Fibroblast of lung (primary cell): ENCODE data around the gene SPATA33.

ENCODE experiments used
- CTCF ChIP-seq, 2 donors: IDR thresholded peaks in 1 of 2; conservative IDR thresholded peaks in 1 of 2; 1 replicate in 1 of 2; 2 replicates in 1 of 2; pipeline ENCODE4 v1.5.1; 2011 to 2012; ENCODE audit warnings: low read length in 2 of 2, control low read depth in 1 of 2, inconsistent platforms in 1 of 2, low read depth in 1 of 2, mild to moderate bottlenecking in 1 of 2
- EZH2 ChIP-seq: IDR thresholded peaks from 2 replicates; pipeline ENCODE4 v1.5.1; 2012; ENCODE audit warnings: low read length, control low read depth, mild to moderate bottlenecking; ENCODE audit errors: missing control alignments

- TF ChIP-seq CTCF (conservative IDR thresholded peaks at IDR 0.05 in 1 of 2, IDR thresholded peaks at IDR 0.05 in 1 of 2; ENCODE audit: low read depth in 1 of 2, low read length in 2 of 2) (no peak), EZH2 (no peak)
These were observed 11.1 kb downstream of the SPATA33 start for GRCh38 chr16:89668790-89669158.
